ENCODE results near the gene CHMP2B.

CHMP2B gene

GRCh38 chr3:87201727-87202126 lies 25.4 kb upstream of the CHMP2B start:
- DNase-seq (ENCODE audit: low read depth) = no peak
- TF ChIP-seq, protein P1, sequence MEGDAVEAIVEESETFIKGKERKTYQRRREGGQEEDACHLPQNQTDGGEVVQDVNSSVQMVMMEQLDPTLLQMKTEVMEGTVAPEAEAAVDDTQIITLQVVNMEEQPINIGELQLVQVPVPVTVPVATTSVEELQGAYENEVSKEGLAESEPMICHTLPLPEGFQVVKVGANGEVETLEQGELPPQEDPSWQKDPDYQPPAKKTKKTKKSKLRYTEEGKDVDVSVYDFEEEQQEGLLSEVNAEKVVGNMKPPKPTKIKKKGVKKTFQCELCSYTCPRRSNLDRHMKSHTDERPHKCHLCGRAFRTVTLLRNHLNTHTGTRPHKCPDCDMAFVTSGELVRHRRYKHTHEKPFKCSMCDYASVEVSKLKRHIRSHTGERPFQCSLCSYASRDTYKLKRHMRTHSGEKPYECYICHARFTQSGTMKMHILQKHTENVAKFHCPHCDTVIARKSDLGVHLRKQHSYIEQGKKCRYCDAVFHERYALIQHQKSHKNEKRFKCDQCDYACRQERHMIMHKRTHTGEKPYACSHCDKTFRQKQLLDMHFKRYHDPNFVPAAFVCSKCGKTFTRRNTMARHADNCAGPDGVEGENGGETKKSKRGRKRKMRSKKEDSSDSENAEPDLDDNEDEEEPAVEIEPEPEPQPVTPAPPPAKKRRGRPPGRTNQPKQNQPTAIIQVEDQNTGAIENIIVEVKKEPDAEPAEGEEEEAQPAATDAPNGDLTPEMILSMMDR (IDR thresholded peaks at IDR 0.05; ENCODE audit: control insufficient read depth, insufficient read depth, low read depth, low read length, missing control alignments) = no peak
- no peak overlapping the region for H3K4me3 ChIP-seq (ENCODE audit: control insufficient read depth, low read depth, low read length)

GRCh38 chr3:87203809-87204208 lies 23.3 kb upstream of the CHMP2B start:
- TF ChIP-seq, protein P1 (IDR thresholded peaks at IDR 0.05; ENCODE audit: control insufficient read depth, insufficient read depth, low read depth, low read length, missing control alignments) = no peak
- no peak for DNase-seq (ENCODE audit: low read depth)
- no peak overlapping the region for H3K4me3 ChIP-seq (ENCODE audit: control insufficient read depth, low read depth, low read length)

GRCh38 chr3:87206070-87206469 lies 21.0 kb upstream of the CHMP2B start:
- TF ChIP-seq, protein P1 (IDR thresholded peaks at IDR 0.05; ENCODE audit: control insufficient read depth, insufficient read depth, low read depth, low read length, missing control alignments) = no peak

GRCh38 chr3:87206635-87207034 lies 20.5 kb upstream of the CHMP2B start:
- DNase-seq (ENCODE audit: low read depth) = no peak
- TF ChIP-seq, protein P1 (IDR thresholded peaks at IDR 0.05; ENCODE audit: control insufficient read depth, insufficient read depth, low read depth, low read length, missing control alignments) = no peak
- no peak overlapping the region for H3K4me3 ChIP-seq (ENCODE audit: control insufficient read depth, low read depth, low read length)

More at GRCh38 chr3:87206070-87206469, 21.0 kb upstream of the CHMP2B start:
- H3K4me3 ChIP-seq (ENCODE audit: control insufficient read depth, low read depth, low read length) = no peak overlapping the region
- DNase-seq (ENCODE audit: low read depth) = peak; percentile 88

DNA sequence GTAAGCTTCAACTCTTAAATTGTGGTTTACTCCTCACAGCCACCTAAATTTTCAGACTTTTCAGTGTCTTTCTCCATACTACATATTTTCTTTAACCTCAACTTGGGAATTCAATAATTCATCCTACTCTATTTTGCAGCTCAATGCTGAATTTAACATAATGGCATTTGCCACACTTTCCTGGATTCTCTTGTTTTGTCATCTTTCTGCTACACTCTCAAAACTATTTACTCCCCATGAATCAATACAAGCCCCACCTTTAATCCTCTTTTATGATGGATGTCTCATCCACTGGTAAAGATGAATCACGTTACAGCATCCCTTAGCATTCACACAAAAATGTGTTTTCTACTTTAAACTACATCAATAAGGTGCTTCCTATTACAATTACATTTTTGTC lies 19.6 kb upstream of the CHMP2B start:
- H3K4me3 ChIP-seq (ENCODE audit: control insufficient read depth, low read depth, low read length) = no peak overlapping the region
- TF ChIP-seq, protein P1 (IDR thresholded peaks at IDR 0.05; ENCODE audit: control insufficient read depth, insufficient read depth, low read depth, low read length, missing control alignments) = no peak

DNA sequence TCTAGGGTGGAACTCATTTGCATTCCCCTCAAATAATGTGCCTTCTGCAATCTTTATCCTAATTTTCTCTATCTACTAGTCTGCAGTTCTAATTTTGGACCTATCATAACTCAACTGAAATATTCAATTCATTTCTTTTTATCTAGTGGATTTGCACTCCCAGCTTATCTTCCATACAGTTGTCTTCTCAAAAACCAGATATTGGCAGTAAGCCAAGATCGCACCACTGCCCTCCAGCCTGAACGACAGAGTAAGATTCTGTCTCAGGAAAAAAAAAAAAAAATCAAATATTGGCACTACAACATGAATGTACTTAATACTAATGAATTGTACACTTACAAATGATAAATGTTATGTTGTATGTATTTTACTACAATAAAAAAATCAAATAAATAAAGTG lies 18.0 kb upstream of the CHMP2B start:
- no peak for DNase-seq (ENCODE audit: low read depth)
- H3K4me3 ChIP-seq (ENCODE audit: control insufficient read depth, low read depth, low read length) = no peak overlapping the region
- TF ChIP-seq, protein P1 (IDR thresholded peaks at IDR 0.05; ENCODE audit: control insufficient read depth, insufficient read depth, low read depth, low read length, missing control alignments) = no peak

More for the DNA sequence above, 19.6 kb upstream of the CHMP2B start:
- DNase-seq (ENCODE audit: low read depth) = peak; percentile 39

- no peak overlapping the region for H3K4me3 ChIP-seq (ENCODE audit: control insufficient read depth, low read depth, low read length)
- TF ChIP-seq, protein P1 (IDR thresholded peaks at IDR 0.05; ENCODE audit: control insufficient read depth, insufficient read depth, low read depth, low read length, missing control alignments) = no peak
- DNase-seq (ENCODE audit: low read depth) = no peak
Measured at GRCh38 chr3:87218560-87218959, 8.5 kb upstream of the CHMP2B start.

Data from AG09309 (cell line).